ENCODE results near the gene DDX27. TPM values are rescaled to one million over a fixed set of nuclear protein-coding genes. Genes with fewer than 3 reads are reported as not detected.

DDX27 gene
- 31.9 and 33.7 TPM in 2 replicates for total RNA-seq

GRCh38 chr20:49219091-49219923 is at the start of gene DDX27:
TSS of gene DDX27 (plus strand) at chr20:49219416. CDS start at chr20:49219449, 33 bp downstream.

GRCh38 chr20:49187851-49188641 is 31.2 kb upstream of the DDX27 start, which contains the start of gene STAU1:
TSS of gene STAU1 (minus strand) at chr20:49188334. CDS start at chr20:49166201, 22,133 bp downstream.

GRCh38 chr20:49278036-49278817 is 59.0 kb downstream of the DDX27 start, which contains the start of gene ZNFX1:
TSS of gene ZNFX1 (minus strand) at chr20:49278057. CDS start at chr20:49275839, 2,218 bp downstream.

Other genes starting within 250 kb of the DDX27 start
- 41.5 and 47.1 TPM in 2 replicates for gene CSE1L, start 173.1 kb upstream of the DDX27 start, total RNA-seq
- 34.0 and 37.5 TPM in 2 replicates for gene STAU1, start 31.1 kb upstream of the DDX27 start, total RNA-seq
- 26.6 and 28.1 TPM in 2 replicates for gene ZNFX1, start 58.6 kb downstream of the DDX27 start, total RNA-seq